ENCODE measurements around the gene TAAR1.
"Not testable (repeated sequence)": the region's sequence is repeated elsewhere in the genome, so short reads cannot be mapped to it uniquely, and the experiment has no call there.

The TAAR1 gene

GRCh38 chr6:132637135-132637534 is 21.8 kb downstream of the TAAR1 start:
- H3K9me3 Mint-ChIP-seq, H3K36me3 Mint-ChIP-seq, DNase-seq, H3K27ac Mint-ChIP-seq, CTCF ChIA-PET, H3K4me1 Mint-ChIP-seq, H3K4me3 Mint-ChIP-seq: not testable (repeated sequence)
- H3K27me3 Mint-ChIP-seq: peaks cover 26% of the 10 kb centered on the region

GRCh38 chr6:132635906-132636305 is 23.1 kb downstream of the TAAR1 start:
- H3K4me1 Mint-ChIP-seq, H3K9me3 Mint-ChIP-seq, DNase-seq, H3K27ac Mint-ChIP-seq, H3K36me3 Mint-ChIP-seq, H3K4me3 Mint-ChIP-seq: not testable (repeated sequence)
- peaks cover 26% of the 10 kb centered on the region for H3K27me3 Mint-ChIP-seq
- CTCF ChIA-PET: interaction anchor here (0.6 kb wide), 1 partner anchor 356 kb away, joined by 4 read pairs; no protein-coding TSS in a partner anchor

- DNase-seq, H3K36me3 Mint-ChIP-seq, H3K9me3 Mint-ChIP-seq, H3K4me3 Mint-ChIP-seq, H3K4me1 Mint-ChIP-seq, H3K27ac Mint-ChIP-seq: not testable (repeated sequence)
- peaks cover 26% of the 10 kb centered on the region for H3K27me3 Mint-ChIP-seq
- CTCF ChIA-PET: interaction anchor here (1.2 kb wide), 1 partner anchor 34 kb away, joined by 3 read pairs; no protein-coding TSS in a partner anchor
Observed at GRCh38 chr6:132635288-132635687, 23.7 kb downstream of the TAAR1 start.

- no peak overlapping the region for H3K27ac Mint-ChIP-seq
- no peak overlapping the region for H3K4me3 Mint-ChIP-seq
- H3K9me3 Mint-ChIP-seq: no peaks in the 10 kb centered on the region
- CTCF ChIA-PET: interaction anchor here (1.2 kb wide), 1 partner anchor 35 kb away, joined by 3 read pairs; no protein-coding TSS in a partner anchor
- DNase-seq: no peak
- no peaks in the 10 kb centered on the region for H3K36me3 Mint-ChIP-seq
- H3K4me1 Mint-ChIP-seq: peaks cover 4% of the 10 kb centered on the region
- peaks cover 26% of the 10 kb centered on the region for H3K27me3 Mint-ChIP-seq
Observed at GRCh38 chr6:132634796-132635195, 24.2 kb downstream of the TAAR1 start.

GRCh38 chr6:132633362-132633761 is 25.6 kb downstream of the TAAR1 start:
- no peak for DNase-seq
- Mint-ChIP-seq H3K4me3 (no peak overlapping the region), H3K4me1 (no peaks in the 10 kb centered on the region), H3K27ac (no peak overlapping the region), H3K27me3 (peaks cover 25% of the 10 kb centered on the region), H3K36me3 (no peaks in the 10 kb centered on the region), H3K9me3 (no peaks in the 10 kb centered on the region)
- CTCF ChIA-PET: interaction anchor here (0.7 kb wide), 1 partner anchor 12 kb away, joined by 3 read pairs; no protein-coding TSS in a partner anchor

GRCh38 chr6:132624175-132624574 is 34.8 kb downstream of the TAAR1 start, which contains the start of gene TAAR2:
Gene TAAR2, minus strand, starts transcription at chr6:132624275. Its CDS starts 0 bp downstream, at chr6:132624275.
- peaks cover 9% of the 10 kb centered on the region for H3K27me3 Mint-ChIP-seq
- H3K4me3 Mint-ChIP-seq: no peak within 1 kb of the TSS
- H3K36me3 Mint-ChIP-seq: no peaks in the 10 kb centered on the region
- no peak within 1 kb of the TSS for H3K27ac Mint-ChIP-seq
- DNase-seq: no peak
- CTCF ChIA-PET: no interaction called here
- no peaks in the 10 kb centered on the region for H3K4me1 Mint-ChIP-seq
- H3K9me3 Mint-ChIP-seq: no peaks in the 10 kb centered on the region

GRCh38 chr6:132623106-132623845 is 35.7 kb downstream of the TAAR1 start:
- Mint-ChIP-seq H3K36me3 (no peaks in the 10 kb centered on the region), H3K4me3 (no peak overlapping the region), H3K4me1 (no peaks in the 10 kb centered on the region), H3K27ac (no peak overlapping the region), H3K27me3 (peaks cover 9% of the 10 kb centered on the region), H3K9me3 (no peaks in the 10 kb centered on the region)
- no peak for DNase-seq
- CTCF ChIA-PET: no interaction called here

GRCh38 chr6:132616677-132617076 is 42.3 kb downstream of the TAAR1 start:
- Mint-ChIP-seq H3K4me1 (peaks cover 4% of the 10 kb centered on the region), H3K27me3 (peaks cover 10% of the 10 kb centered on the region), H3K9me3 (no peaks in the 10 kb centered on the region), H3K36me3 (no peaks in the 10 kb centered on the region), H3K4me3 (no peak overlapping the region), H3K27ac (no peak overlapping the region)
- no peak for DNase-seq
- CTCF ChIA-PET: no interaction called here

GRCh38 chr6:132614554-132614953 is 44.4 kb downstream of the TAAR1 start:
- Mint-ChIP-seq H3K36me3 (no peaks in the 10 kb centered on the region), H3K4me1 (peaks cover 4% of the 10 kb centered on the region), H3K27me3 (peaks cover 5% of the 10 kb centered on the region), H3K4me3 (peak overlapping the region; percentile 49), H3K9me3 (no peaks in the 10 kb centered on the region), H3K27ac (no peak overlapping the region)
- no peak for DNase-seq
- CTCF ChIA-PET: no interaction called here

GRCh38 chr6:132612449-132613108 is 46.4 kb downstream of the TAAR1 start:
- Mint-ChIP-seq H3K27ac (no peak overlapping the region), H3K4me3 (no peak overlapping the region)

GRCh38 chr6:132611616-132612015 is 47.4 kb downstream of the TAAR1 start:
- Mint-ChIP-seq H3K27ac (no peak overlapping the region), H3K36me3 (no peaks in the 10 kb centered on the region), H3K4me3 (no peak overlapping the region), H3K4me1 (peaks cover 4% of the 10 kb centered on the region), H3K9me3 (no peaks in the 10 kb centered on the region), H3K27me3 (peaks cover 5% of the 10 kb centered on the region)
- CTCF ChIA-PET: no interaction called here
- DNase-seq: no peak

More at GRCh38 chr6:132612449-132613108, 46.4 kb downstream of the TAAR1 start:
- Mint-ChIP-seq H3K36me3 (no peaks in the 10 kb centered on the region), H3K27me3 (peaks cover 5% of the 10 kb centered on the region), H3K9me3 (no peaks in the 10 kb centered on the region), H3K4me1 (peaks cover 4% of the 10 kb centered on the region)
- CTCF ChIA-PET: no interaction called here
- DNase-seq: no peak

GRCh38 chr6:132607544-132608233 is 51.3 kb downstream of the TAAR1 start:
- no peak overlapping the region for H3K4me3 Mint-ChIP-seq
- DNase-seq: no peak
- CTCF ChIA-PET: no interaction called here
- H3K36me3 Mint-ChIP-seq: no peaks in the 10 kb centered on the region
- no peak overlapping the region for H3K27ac Mint-ChIP-seq
- H3K27me3 Mint-ChIP-seq: no peaks in the 10 kb centered on the region
- no peaks in the 10 kb centered on the region for H3K9me3 Mint-ChIP-seq
- no peaks in the 10 kb centered on the region for H3K4me1 Mint-ChIP-seq

- Mint-ChIP-seq H3K9me3 (no peaks in the 10 kb centered on the region), H3K4me3 (no peak overlapping the region), H3K36me3 (no peaks in the 10 kb centered on the region), H3K4me1 (no peaks in the 10 kb centered on the region), H3K27ac (no peak overlapping the region), H3K27me3 (no peaks in the 10 kb centered on the region)
- CTCF ChIA-PET: no interaction called here
- DNase-seq: no peak
Observed at GRCh38 chr6:132604635-132605152, 54.3 kb downstream of the TAAR1 start.

GRCh38 chr6:132600900-132601299 is 58.1 kb downstream of the TAAR1 start:
- CTCF ChIA-PET, H3K9me3 Mint-ChIP-seq, H3K27me3 Mint-ChIP-seq, H3K36me3 Mint-ChIP-seq, H3K4me3 Mint-ChIP-seq, DNase-seq, H3K4me1 Mint-ChIP-seq, H3K27ac Mint-ChIP-seq: not testable (repeated sequence)

Data from activated naive CD4-positive, alpha-beta T cell treated with anti-CD3 and anti-CD28 coated beads, Interleukin-2, amount 10 ng/mL, durations not matched to agents 7 days and 5 days (primary cell).